ENCODE data around the gene MPC2. TPM values are rescaled to one million over a fixed set of nuclear protein-coding genes. Genes with fewer than 3 reads are reported as not detected.

MPC2 gene
- total RNA-seq, 4 donors from 2014 or later: 18.7 to 39.1 (median 33.2) TPM

- no peak for TF ChIP-seq CTCF (IDR thresholded peaks at IDR 0.05)
- no peak for ATAC-seq (ENCODE audit: low FRiP score)
- DNase-seq (ENCODE audit: low spot score): no peak
Observed at GRCh38 chr1:167926486-167926997, 10.3 kb downstream of the MPC2 start.

GRCh38 chr1:167924543-167925231, 12.2 kb downstream of the MPC2 start:
- DNase-seq (ENCODE audit: low spot score): no peak
- TF ChIP-seq CTCF (IDR thresholded peaks at IDR 0.05): no peak
- no peak for ATAC-seq (ENCODE audit: low FRiP score)

- DNase-seq (ENCODE audit: low spot score) (no peak), ATAC-seq (ENCODE audit: low FRiP score) (no peak)
- no peak for TF ChIP-seq CTCF (IDR thresholded peaks at IDR 0.05)
Observed at GRCh38 chr1:167924102-167924501, 12.8 kb downstream of the MPC2 start.

- DNase-seq (ENCODE audit: low spot score) (no peak), ATAC-seq (ENCODE audit: low FRiP score) (no peak)
- TF ChIP-seq CTCF (IDR thresholded peaks at IDR 0.05): no peak
Observed at GRCh38 chr1:167923324-167924056, 13.4 kb downstream of the MPC2 start.

GRCh38 chr1:167922611-167923074, 14.2 kb downstream of the MPC2 start:
- no peak for TF ChIP-seq CTCF (IDR thresholded peaks at IDR 0.05)
- DNase-seq (ENCODE audit: low spot score) (no peak), ATAC-seq (ENCODE audit: low FRiP score) (no peak)

GRCh38 chr1:167922023-167922422, 14.8 kb downstream of the MPC2 start:
- ATAC-seq (ENCODE audit: low FRiP score): no peak
- no peak for DNase-seq (ENCODE audit: low spot score)
- TF ChIP-seq CTCF (IDR thresholded peaks at IDR 0.05): no peak
